Adrenal gland (tissue), 5 donors: Measurements from ENCODE around the gene CEP95.

Source experiments
- POLR2A ChIP-seq, 2 donors: fragments of 450-650 bp; IDR thresholded peaks; one replicate each; pipeline ENCODE4 v1.6.1; 2017; ENCODE audit warnings: antibody characterized with exemption in 2 of 2, mild to moderate bottlenecking in 2 of 2, moderate library complexity in 1 of 2
- TF ChIP-seq, protein P1 (sequence below), 6 experiments: fragments of 450-650 bp in 4 of 6; fragments of 200-600 bp in 2 of 6; sonication (generic) in 1 of 6; IDR thresholded peaks; 1 replicate in 5 of 6; 2 replicates in 1 of 6; pipeline versions ENCODE4 v1.5.1 to v1.8.0; 2016 to 2021; ENCODE audit warnings: antibody characterized with exemption in 6 of 6, mild to moderate bottlenecking in 2 of 6, moderate library complexity in 1 of 6
- donor health status: DM: no; HTN: no; CAD: no.

DNA sequence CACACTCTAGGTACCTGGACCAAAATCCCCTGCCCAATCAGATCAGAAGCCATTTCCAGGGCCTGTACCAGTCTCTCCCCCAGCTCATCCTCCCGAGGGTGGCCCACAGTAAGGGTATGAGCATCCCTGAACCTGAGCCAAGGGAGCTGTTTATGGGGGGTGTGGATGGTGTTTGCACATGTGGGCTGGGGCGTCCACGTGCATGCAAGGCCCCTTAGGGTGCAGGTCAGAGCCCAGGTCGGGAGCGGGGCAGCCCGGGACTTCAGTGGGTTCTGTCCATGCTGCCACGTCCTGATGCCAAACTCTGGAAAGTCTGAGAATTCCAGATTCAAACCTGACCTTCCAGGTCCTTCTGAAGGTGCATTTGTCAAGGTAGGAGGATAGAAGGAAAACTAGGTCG lies 48.0 kb upstream of the CEP95 start:
- TF ChIP-seq, protein P1, sequence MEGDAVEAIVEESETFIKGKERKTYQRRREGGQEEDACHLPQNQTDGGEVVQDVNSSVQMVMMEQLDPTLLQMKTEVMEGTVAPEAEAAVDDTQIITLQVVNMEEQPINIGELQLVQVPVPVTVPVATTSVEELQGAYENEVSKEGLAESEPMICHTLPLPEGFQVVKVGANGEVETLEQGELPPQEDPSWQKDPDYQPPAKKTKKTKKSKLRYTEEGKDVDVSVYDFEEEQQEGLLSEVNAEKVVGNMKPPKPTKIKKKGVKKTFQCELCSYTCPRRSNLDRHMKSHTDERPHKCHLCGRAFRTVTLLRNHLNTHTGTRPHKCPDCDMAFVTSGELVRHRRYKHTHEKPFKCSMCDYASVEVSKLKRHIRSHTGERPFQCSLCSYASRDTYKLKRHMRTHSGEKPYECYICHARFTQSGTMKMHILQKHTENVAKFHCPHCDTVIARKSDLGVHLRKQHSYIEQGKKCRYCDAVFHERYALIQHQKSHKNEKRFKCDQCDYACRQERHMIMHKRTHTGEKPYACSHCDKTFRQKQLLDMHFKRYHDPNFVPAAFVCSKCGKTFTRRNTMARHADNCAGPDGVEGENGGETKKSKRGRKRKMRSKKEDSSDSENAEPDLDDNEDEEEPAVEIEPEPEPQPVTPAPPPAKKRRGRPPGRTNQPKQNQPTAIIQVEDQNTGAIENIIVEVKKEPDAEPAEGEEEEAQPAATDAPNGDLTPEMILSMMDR (IDR thresholded peaks at IDR 0.05): no peak
- TF ChIP-seq POLR2A (IDR thresholded peaks at IDR 0.05): no peak
